GM19351 (cell line): Measurements from ENCODE around the gene GLRB.
"Not testable (repeated sequence)": the region's sequence is repeated elsewhere in the genome, so short reads cannot be mapped to it uniquely, and the experiment has no call there.

Experiments used
- ATAC-seq: cut with Tn5 transposase; IDR thresholded peaks from one replicate; pipeline ENCODE4 v1.9.1; 2021; ENCODE audit warnings: mild to moderate bottlenecking, moderate library complexity; ENCODE audit not compliant: unreplicated experiment

The GLRB gene

DNA sequence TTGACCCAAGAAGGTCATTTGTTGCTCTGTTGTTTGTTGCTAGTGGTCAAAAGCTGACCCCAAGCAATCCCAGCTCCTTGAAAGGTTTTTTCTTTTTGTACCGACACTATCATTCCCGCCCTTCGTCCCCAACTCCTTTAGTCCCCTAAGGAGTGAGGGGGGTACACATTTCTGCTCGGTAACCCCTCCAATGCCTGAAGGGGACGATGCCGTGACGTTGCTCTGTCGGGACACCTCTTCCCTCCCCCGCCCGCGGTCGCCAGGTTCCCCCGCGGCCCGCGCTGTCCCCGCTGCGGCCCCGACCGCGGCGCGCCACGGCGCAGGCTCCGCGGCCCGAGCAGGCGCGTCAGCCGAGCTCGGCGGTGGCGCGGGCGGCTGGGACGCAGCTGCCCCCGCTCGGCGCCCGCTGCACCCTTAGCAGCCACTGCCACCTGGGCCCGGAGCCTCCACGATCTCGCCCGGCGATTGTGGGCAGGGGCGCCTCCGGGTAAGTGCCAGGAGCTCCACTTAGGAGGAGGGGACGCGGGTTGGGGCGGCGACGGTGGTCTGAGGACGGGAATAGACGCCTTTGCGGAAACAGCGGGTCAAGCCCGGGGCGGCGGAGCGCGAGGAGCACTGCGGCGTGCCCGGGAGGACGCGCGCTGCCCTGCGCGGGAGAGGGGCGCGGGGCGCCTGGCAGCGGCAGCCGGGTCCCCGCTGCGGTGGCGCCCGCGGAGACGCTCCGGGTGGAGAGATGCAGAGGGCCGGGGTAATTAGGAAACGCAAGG, at the start of gene GLRB:
Gene GLRB, plus strand, starts transcription at position 340 of the 767 bp plus-strand sequence. CDS start 1,875 bp downstream, outside the sequence.
- no peak for ATAC-seq

GRCh38 chr4:157035471-157035870, 40.5 kb upstream of the GLRB start:
- no peak for ATAC-seq

- ATAC-seq: no peak
Observed at GRCh38 chr4:157040405-157040804, 35.5 kb upstream of the GLRB start.

GRCh38 chr4:157043131-157043530, 32.8 kb upstream of the GLRB start:
- no peak for ATAC-seq

GRCh38 chr4:157045507-157046127, 30.3 kb upstream of the GLRB start:
- ATAC-seq: peak; percentile 92

DNA sequence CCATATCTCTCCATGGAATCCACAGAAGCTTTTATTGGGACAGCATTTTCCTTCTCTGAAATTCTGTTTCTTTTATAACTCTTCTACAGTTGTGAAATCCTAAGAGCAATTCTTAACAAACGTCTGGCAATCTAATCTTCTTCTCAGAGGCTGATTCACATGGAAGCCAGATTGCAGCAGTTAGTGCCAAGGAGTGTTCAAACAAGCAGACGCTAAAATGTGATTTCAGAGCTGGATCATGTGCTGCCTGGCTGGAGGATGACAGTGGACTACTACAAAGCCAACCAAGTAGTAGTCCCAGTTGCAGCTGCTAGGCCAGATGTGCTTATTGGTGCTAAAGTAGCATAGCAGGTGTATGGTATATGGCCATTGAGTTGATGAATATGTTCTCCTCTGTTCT, 27.7 kb upstream of the GLRB start:
- ATAC-seq: no peak

DNA sequence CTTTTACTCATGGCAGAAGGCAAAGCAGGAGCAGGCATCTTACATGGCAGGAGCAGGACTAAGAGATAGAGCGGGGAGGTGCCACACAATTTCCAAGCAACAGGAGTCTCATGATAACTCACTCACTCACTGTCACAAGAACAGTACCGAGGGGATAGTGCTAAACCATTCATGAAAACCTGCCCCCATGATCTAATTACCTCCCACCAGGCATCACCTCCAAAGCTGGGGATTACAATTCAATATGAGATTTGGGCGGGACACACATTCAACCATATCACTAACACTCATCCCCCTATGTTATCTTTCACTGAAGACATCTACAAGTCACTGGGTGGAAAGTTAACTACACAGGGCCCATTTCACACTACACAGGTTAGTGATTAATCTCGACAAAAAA, 25.4 kb upstream of the GLRB start:
- ATAC-seq: no peak

DNA sequence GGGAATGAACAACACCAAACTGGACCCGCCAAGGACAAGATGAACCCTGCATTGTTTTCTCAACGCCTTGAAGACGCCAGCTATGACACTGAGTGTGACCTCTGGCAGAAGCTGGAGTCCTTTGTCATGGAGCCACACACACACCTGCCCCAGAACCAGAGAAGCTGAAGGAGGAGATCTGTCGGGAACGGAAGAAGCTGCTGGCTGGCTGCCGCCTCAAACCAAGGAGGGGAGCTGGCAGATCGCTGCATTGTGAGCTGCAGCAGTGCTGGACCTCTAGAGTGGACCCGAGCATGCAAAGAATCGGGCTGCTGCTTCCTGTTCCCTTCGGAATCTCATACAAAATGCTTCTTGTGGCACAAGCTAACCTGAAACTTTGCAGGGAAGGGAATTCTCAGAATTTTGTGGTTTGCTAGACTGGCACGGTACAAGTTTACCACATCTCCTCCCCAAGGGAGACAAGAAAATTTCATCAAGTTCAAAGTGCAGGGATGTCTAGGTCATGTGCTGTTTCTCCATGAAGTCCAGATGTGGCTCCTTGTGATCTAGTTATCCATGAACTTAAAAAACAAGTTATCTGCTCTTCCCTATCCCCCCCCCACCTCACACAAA, 23.4 kb upstream of the GLRB start:
- no peak for ATAC-seq

GRCh38 chr4:157057218-157057617, 18.7 kb upstream of the GLRB start:
- no peak for ATAC-seq

- ATAC-seq: not testable (repeated sequence)
Observed at GRCh38 chr4:157058899-157059298, 17.1 kb upstream of the GLRB start.

DNA sequence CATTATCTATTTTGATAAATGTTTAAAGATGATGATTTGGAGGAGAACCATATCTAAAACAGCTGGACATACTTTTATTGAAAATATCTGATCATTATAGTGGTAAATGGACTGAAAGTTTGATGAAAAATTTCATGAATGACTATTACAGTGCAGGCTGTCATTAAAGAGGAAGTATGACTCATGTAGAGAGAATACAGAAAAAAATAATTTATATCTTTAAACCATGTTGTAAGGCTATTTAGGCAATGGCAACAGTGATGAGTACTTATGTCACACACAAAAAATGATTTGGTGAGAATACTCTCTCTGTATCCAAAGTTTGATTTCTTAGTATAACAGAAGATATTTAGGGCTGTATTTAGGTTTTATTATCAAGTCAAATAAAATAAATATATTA, 3.9 kb upstream of the GLRB start:
- ATAC-seq: no peak

- ATAC-seq: no peak
Observed at GRCh38 chr4:157075401-157075800, 549 bp upstream of the GLRB start.

DNA sequence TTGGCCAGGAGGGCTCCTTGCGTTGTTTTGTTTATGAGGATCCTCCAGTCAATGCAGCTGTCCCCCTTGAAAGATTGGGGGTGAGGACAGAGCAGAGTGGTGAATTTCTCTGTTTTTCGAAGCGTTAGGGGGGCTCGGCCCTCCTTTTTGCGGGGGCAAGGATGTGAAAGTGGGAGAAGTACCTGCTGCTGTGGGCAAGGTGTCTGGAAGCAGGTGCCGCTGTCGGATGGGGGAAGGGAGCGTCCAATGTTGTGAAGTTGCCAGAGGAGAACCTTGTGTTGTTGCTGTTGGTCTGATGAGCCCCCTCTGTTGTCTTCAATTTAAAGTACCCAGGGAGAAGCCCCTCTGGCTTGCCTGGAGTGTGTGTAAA, 613 bp downstream of the GLRB start:
- no peak for ATAC-seq

DNA sequence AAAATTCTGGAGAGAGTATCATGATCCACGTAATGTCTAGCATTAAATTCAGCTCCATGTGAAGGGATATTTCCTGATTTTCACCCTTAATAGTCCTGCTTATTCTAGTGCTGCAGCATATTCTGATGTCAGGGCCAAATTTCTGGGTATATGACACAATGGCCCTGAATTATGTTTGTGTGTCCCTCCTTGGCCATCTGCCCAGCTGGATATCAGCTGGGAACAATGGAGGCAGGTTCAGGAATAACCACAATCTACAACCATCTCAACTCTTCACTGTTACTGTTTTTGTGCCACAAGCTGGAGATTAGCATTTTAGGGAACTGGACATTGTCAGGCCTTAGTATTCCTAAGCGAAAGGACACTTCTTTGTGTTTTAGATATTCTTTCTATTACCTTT, 3.5 kb downstream of the GLRB start:
- ATAC-seq: no peak

- no peak for ATAC-seq
Observed at GRCh38 chr4:157080605-157081004, 4.7 kb downstream of the GLRB start.

DNA sequence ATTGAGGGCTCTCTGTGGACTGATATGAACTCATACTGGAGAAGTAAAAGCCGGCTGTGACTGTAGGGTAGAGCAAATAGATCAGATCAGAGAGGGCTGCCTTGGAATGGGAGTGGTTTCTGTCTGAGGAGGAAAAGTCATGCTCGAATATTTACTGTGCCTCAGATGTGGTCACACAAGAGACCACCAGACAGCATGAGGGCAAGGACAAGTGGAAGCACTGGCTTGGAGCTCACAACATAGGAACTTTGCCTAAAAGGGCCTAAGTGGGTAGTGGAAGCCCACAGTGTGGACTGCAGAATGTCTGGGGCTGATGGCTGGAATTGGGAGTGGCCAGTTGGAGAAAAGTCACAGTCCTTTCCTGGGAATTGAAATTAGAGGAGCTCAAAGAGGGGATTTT, 19.8 kb downstream of the GLRB start:
- no peak for ATAC-seq

GRCh38 chr4:157096439-157096838, 20.5 kb downstream of the GLRB start:
- ATAC-seq: no peak

GRCh38 chr4:157099506-157099905, 23.6 kb downstream of the GLRB start:
- no peak for ATAC-seq

- ATAC-seq: no peak
Observed at GRCh38 chr4:157104541-157104940, 28.6 kb downstream of the GLRB start.

- ATAC-seq: no peak
Observed at GRCh38 chr4:157114671-157115070, 38.7 kb downstream of the GLRB start.

DNA sequence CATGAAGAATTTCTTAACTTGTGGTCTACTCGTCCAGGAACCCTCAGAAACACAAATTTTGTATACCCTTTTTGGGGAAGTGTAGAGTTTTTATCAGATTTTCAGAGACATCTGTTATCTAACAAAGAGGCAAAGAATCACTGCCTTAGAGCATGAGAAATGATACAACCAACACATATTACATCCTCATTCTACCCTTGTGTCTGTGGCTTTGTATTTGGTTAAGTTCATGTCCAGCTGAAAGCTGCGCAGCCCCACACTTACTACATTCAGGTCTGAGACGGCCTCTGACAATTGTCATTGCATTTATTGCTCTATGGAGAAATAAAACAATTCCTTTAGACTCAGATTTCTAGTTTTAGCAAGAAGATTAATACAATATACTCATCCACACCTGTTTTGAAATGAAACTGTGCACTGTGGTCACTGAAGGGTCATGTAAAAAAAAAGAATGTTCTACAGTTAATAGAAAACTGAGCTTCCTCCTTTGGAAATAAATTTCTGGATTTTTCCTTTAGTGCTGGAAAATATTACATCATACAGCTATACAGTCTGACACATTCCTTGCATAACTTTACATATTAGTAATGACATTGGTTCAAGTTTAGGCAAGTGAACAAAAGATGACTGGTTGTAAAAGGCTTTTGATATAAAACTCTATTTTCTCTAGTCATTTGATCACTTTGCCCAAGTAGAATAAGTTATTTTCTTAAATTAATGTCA, 39.8 kb downstream of the GLRB start:
- no peak for ATAC-seq

DNA sequence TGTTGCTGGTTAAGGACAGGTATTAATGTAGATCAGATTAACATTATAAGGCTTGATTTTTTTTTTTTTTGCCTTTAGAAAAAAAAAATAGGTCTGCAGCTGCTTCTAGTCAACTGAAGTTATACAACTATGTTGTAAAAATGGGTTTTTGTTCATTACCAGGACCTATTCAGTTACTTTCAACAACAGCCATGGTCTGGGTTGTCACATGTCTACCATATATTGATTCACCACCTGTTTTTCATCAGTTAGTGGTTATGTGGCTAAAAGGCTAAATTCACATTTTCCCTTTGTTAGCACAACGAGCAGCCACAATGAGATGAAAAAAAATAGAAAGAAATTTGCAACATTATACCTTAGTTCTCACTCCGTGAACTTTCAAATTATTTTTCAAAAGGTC, 45.5 kb downstream of the GLRB start:
- no peak for ATAC-seq
